Hepatocyte (in vitro differentiated cells): ENCODE data around the gene PDLIM4.

Source experiments
- EZH2 ChIP-seq: fragments of 200-600 bp; sonication (generic); IDR thresholded peaks from 2 replicates; pipeline ENCODE4 v1.6.1; 2016; ENCODE audit warnings: antibody characterized with exemption, mild to moderate bottlenecking, borderline replicate concordance
- EZH2phosphoT487 ChIP-seq: fragments of 200-600 bp; sonication (generic); IDR thresholded peaks from one replicate; pipeline ENCODE4 v1.6.1; 2018; ENCODE audit warnings: antibody characterized with exemption, mild to moderate bottlenecking, low read depth, moderate library complexity; ENCODE audit not compliant: unreplicated experiment, severe bottlenecking
- TF ChIP-seq, protein P1 (sequence below): fragments of 200-600 bp; sonication (generic); IDR thresholded peaks from 2 replicates; pipeline ENCODE4 v1.5.1; 2016; ENCODE audit warnings: antibody characterized with exemption, mild to moderate bottlenecking; ENCODE audit not compliant: poor library complexity

DNA sequence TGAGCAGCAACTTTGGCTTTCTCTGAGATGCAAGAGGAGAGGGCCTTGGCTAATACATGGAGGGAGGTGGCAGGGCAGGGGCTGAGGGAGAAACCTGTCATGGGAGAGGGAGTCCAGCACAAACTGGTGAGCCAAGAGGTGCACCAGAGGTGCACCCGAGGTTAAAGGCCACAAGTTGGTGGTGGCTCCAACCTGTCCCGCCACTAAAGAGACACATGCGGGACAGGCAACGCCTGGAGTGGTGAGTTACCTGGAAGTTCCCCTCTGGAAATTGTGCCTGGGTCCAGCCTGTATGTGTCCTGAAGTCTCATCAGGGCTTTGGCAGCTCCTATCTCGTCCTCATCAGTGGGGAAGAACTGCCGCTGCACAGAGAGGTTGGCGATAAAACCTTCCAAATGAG lies 43.8 kb upstream of the PDLIM4 start:
- TF ChIP-seq, protein P1, sequence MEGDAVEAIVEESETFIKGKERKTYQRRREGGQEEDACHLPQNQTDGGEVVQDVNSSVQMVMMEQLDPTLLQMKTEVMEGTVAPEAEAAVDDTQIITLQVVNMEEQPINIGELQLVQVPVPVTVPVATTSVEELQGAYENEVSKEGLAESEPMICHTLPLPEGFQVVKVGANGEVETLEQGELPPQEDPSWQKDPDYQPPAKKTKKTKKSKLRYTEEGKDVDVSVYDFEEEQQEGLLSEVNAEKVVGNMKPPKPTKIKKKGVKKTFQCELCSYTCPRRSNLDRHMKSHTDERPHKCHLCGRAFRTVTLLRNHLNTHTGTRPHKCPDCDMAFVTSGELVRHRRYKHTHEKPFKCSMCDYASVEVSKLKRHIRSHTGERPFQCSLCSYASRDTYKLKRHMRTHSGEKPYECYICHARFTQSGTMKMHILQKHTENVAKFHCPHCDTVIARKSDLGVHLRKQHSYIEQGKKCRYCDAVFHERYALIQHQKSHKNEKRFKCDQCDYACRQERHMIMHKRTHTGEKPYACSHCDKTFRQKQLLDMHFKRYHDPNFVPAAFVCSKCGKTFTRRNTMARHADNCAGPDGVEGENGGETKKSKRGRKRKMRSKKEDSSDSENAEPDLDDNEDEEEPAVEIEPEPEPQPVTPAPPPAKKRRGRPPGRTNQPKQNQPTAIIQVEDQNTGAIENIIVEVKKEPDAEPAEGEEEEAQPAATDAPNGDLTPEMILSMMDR: no peak
- TF ChIP-seq EZH2 (no peak), EZH2phosphoT487 (no peak)
